ENCODE results near the gene STARD6. TPM values are rescaled to one million over a fixed set of nuclear protein-coding genes. Genes with fewer than 3 reads are reported as not detected.

The STARD6 gene
- total RNA-seq, 2 donors from 2014 or later, result not detected

- Histone ChIP-seq H3K36me3 (no peaks in the 10 kb centered on the region), H3K9me3 (no peaks in the 10 kb centered on the region), H3K4me3 (no peak overlapping the region), H3K4me1 (ENCODE audit: control insufficient read depth in 1 of 2, low read depth in 2 of 2) (no peaks in the 10 kb centered on the region), H3K27me3 (replicated peaks; ENCODE audit: insufficient read depth) (no peaks in the 10 kb centered on the region), H3K27ac (no peak overlapping the region)
- DNase-seq (ENCODE audit: low spot score) (no peak), ATAC-seq (ENCODE audit: insufficient number of reproducible peaks, low FRiP score, low read depth) (no peak)
- no peak for TF ChIP-seq CTCF (IDR thresholded peaks at IDR 0.05)
Observed at GRCh38 chr18:54338230-54338629, 19.4 kb downstream of the STARD6 start.

- Histone ChIP-seq H3K9me3 (no peaks in the 10 kb centered on the region), H3K36me3 (no peaks in the 10 kb centered on the region), H3K27ac (no peak overlapping the region), H3K4me3 (no peak overlapping the region), H3K27me3 (replicated peaks; ENCODE audit: insufficient read depth) (no peaks in the 10 kb centered on the region), H3K4me1 (ENCODE audit: control insufficient read depth in 1 of 2, low read depth in 2 of 2) (no peaks in the 10 kb centered on the region)
- no peak for TF ChIP-seq CTCF (IDR thresholded peaks at IDR 0.05)
- DNase-seq (ENCODE audit: low spot score), result no peak
- no peak for ATAC-seq (ENCODE audit: insufficient number of reproducible peaks, low FRiP score, low read depth)
Observed at GRCh38 chr18:54335638-54336173, 22.0 kb downstream of the STARD6 start.

- no peak for TF ChIP-seq CTCF (IDR thresholded peaks at IDR 0.05)
- no peak overlapping the region for H3K4me3 ChIP-seq
- H3K4me1 ChIP-seq (ENCODE audit: control insufficient read depth in 1 of 2, low read depth in 2 of 2), result no peaks in the 10 kb centered on the region
- no peak for ATAC-seq (ENCODE audit: insufficient number of reproducible peaks, low FRiP score, low read depth)
- DNase-seq (ENCODE audit: low spot score), result no peak
- H3K27me3 ChIP-seq (replicated peaks; ENCODE audit: insufficient read depth), result no peaks in the 10 kb centered on the region
- no peaks in the 10 kb centered on the region for H3K9me3 ChIP-seq
- no peak overlapping the region for H3K27ac ChIP-seq
- H3K36me3 ChIP-seq, result no peaks in the 10 kb centered on the region
Observed at GRCh38 chr18:54330768-54331548, 26.7 kb downstream of the STARD6 start.

- DNase-seq (ENCODE audit: low spot score) (no peak), ATAC-seq (ENCODE audit: insufficient number of reproducible peaks, low FRiP score, low read depth) (no peak)
- no peak overlapping the region for H3K27ac ChIP-seq
- no peak for TF ChIP-seq CTCF (IDR thresholded peaks at IDR 0.05)
- no peaks in the 10 kb centered on the region for H3K4me1 ChIP-seq (ENCODE audit: control insufficient read depth in 1 of 2, low read depth in 2 of 2)
- no peaks in the 10 kb centered on the region for H3K27me3 ChIP-seq (replicated peaks; ENCODE audit: insufficient read depth)
- H3K36me3 ChIP-seq, result no peaks in the 10 kb centered on the region
- no peaks in the 10 kb centered on the region for H3K9me3 ChIP-seq
- no peak overlapping the region for H3K4me3 ChIP-seq
Observed at GRCh38 chr18:54329787-54330186, 27.9 kb downstream of the STARD6 start.

GRCh38 chr18:54327818-54328217, 29.8 kb downstream of the STARD6 start:
- Histone ChIP-seq H3K27me3 (replicated peaks; ENCODE audit: insufficient read depth) (no peaks in the 10 kb centered on the region), H3K4me1 (ENCODE audit: control insufficient read depth in 1 of 2, low read depth in 2 of 2) (no peaks in the 10 kb centered on the region), H3K4me3 (no peak overlapping the region), H3K9me3 (no peaks in the 10 kb centered on the region), H3K36me3 (no peaks in the 10 kb centered on the region), H3K27ac (no peak overlapping the region)
- DNase-seq (ENCODE audit: low spot score), result no peak
- ATAC-seq (ENCODE audit: insufficient number of reproducible peaks, low FRiP score, low read depth), result no peak
- no peak for TF ChIP-seq CTCF (IDR thresholded peaks at IDR 0.05)
